Rectal smooth muscle tissue (tissue), 1 donor: ENCODE measurements around the gene MARCHF3.
"Not testable (repeated sequence)": the region's sequence is repeated elsewhere in the genome, so short reads cannot be mapped to it uniquely, and the experiment has no call there.

Source experiments
- H3K27ac ChIP-seq: one replicate; pipeline ENCODE4 v1.7.0; 2013; ENCODE audit warnings: low read depth, low read length, inconsistent platforms
- H3K27me3 ChIP-seq: one replicate; pipeline ENCODE4 v1.7.0; 2013; ENCODE audit warnings: low read length; ENCODE audit not compliant: control insufficient read depth, insufficient read depth
- H3K36me3 ChIP-seq: one replicate; pipeline ENCODE4 v1.7.0; 2013; ENCODE audit warnings: low read length; ENCODE audit not compliant: control insufficient read depth, insufficient read depth
- H3K4me1 ChIP-seq: one replicate; pipeline ENCODE4 v1.7.0; 2013; ENCODE audit warnings: low read length; ENCODE audit not compliant: control insufficient read depth, insufficient read depth
- H3K4me3 ChIP-seq: one replicate; pipeline ENCODE4 v1.7.0; 2013; ENCODE audit warnings: low read length
- H3K9ac ChIP-seq: one replicate; pipeline ENCODE4 v1.7.0; 2013; ENCODE audit warnings: low read length

MARCHF3 gene

DNA sequence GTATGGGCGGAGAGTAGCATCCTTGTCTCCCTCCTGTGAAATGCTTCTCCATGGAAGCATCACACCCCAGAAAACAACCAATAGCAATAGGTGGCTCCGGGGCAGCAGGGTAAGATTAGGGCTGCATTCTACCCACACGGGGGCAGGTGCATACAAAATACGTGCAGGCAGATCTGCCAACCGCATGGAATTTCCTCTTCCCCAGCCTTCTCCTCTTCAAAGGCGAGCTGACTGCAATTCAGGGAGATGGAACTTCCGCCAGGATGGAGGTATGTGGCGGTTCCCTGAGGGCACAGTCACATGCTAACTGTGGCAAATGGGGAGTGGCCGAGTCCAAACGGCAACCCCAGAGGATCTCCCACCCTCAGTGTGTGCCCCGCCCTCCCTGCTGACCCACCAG lies 171.9 kb downstream of the MARCHF3 start:
- H3K4me1 ChIP-seq, result peaks cover 13% of the 10 kb centered on the region
- peak overlapping the region; percentile 48 for H3K27ac ChIP-seq
- H3K36me3 ChIP-seq, result no peaks in the 10 kb centered on the region
- no peak overlapping the region for H3K4me3 ChIP-seq
- H3K9ac ChIP-seq, result no peak overlapping the region
- H3K27me3 ChIP-seq, result no peaks in the 10 kb centered on the region

DNA sequence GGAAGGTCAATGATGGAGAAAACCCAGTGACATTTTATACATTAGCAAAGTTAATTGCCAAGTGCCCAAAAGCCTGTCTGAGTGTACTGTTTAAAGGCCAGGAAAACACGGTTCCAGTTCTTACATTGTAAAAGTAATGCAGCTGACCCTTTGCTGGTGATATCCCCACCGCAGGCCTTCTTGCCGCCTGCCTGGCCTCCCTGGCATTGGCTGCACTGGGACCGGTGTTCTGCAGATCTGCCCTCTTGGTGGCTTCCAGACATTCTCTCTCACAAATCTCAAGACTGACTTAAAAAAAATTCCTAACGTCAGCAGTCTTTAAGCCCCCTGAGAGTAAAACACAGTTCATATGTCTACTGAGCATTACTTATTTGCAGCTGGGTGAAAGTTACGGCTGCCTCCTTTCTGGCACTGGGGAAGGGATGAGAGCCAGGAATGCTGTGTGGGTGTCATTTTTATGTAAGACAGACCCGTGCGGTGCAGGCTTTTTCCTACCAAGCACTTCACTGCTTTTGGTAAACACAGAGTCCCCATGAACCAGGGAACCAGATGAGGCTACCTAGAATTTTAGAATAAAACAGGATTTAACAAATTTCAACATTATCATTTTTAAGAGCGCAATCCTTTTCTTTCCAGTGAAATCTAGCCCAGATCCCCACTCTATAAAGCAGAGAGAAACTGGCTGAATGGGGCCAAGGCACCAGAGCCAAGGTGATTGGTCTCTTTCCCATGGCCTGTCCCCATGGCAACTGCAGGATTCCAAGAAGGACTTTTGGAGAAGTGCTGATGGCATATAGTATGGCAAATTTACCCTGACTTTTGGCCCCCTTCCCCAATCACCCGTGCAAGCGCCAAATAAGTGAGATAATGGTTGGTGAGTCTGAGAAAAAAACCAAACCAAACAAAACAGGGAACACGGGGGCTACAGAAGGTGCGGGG lies 172.6 kb downstream of the MARCHF3 start:
- Histone ChIP-seq H3K4me1 (peaks cover 13% of the 10 kb centered on the region), H3K27me3 (no peaks in the 10 kb centered on the region), H3K4me3 (peak overlapping the region; percentile 18), H3K36me3 (no peaks in the 10 kb centered on the region), H3K27ac (peak overlapping the region; percentile 48), H3K9ac (no peak overlapping the region)

DNA sequence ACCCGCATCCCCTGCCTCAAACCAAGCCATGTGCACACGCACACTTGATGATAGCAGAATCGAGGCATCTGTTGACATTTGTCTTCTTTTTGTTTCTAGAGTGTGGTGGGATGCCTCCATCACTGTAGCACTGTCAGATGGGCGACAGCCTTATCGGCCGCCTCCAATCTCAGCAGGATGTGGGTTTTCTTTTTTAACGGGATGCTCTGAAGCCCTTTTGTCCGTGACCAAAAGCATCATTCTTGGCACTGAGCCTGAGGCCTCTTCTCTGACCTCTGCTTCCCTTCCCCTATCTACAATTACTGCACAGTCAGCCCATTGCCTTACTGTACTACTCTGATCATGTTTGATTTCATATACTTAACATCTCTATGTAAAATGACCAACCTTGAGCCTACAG lies 175.1 kb downstream of the MARCHF3 start:
- peaks cover 13% of the 10 kb centered on the region for H3K4me1 ChIP-seq
- no peaks in the 10 kb centered on the region for H3K27me3 ChIP-seq
- no peaks in the 10 kb centered on the region for H3K36me3 ChIP-seq
- no peak overlapping the region for H3K9ac ChIP-seq
- H3K27ac ChIP-seq, result no peak overlapping the region
- no peak overlapping the region for H3K4me3 ChIP-seq

DNA sequence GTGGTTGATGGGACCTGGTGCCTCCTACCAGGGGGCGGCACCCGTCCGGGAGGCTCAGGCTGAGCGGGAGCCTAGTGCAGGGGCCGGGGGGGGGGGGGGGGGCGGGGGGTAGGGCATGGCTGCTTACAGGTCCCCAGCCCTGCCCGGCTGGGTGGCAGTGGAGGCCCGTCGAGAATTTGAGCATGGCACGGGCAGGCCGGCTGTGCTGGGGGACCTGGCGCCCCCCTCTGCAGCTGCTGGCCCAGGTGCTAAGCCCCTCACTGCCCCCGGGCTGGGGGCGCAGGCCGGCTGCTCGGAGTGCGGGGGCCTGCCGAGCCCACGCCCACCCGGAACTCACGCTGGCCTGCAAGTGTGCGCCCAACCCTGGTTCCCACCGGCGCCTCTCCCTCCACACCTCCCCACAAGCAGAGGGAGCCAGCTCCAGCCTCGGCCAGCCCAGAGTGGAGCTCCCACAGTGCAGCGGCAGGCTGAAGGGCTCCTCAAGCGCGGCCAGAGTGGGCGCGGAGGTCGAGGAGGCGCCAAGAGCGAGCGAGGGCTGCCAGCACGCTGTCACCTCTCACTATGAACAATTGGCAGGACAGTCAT lies 175.7 kb downstream of the MARCHF3 start:
- no peak overlapping the region for H3K9ac ChIP-seq
- no peak overlapping the region for H3K27ac ChIP-seq
- H3K36me3 ChIP-seq, result no peaks in the 10 kb centered on the region
- H3K27me3 ChIP-seq, result no peaks in the 10 kb centered on the region
- no peak overlapping the region for H3K4me3 ChIP-seq
- H3K4me1 ChIP-seq, result peaks cover 13% of the 10 kb centered on the region

DNA sequence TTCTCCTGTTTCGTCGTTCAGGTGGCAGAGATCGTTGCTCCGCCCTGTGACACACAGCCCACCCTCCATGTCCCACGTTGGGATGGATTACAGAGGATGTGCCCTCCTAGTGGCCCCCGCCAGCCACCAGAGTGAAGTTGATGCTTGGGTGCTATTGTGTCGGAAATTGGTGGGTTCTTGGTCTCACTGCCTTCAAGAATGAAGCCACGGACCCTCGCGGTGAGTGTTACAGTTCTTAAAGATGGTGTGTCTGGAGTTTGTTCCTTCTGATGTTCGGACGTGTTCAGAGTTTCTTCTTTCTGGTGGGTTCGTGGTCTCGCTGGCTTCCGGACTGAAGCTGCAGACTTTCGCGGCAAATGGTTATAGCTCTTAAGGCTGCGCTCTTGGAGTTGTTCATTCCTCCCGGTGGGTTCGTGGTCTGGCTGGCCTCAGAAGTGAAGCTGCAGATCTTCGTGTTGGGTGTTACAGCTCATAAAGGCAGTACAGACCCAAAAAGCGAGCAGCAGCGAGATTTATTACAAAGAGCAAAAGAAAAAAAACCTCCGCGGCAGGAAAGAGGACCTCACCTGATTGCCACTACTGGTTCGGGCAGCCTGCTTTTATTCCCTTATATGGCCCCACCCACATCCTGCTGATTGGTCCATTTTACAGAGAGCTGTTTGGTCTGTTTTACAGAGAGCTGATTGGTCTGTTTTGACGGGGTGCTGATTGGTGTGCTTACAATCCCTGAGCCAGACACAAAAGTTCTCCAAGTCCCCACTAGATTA lies 176.6 kb downstream of the MARCHF3 start:
- H3K36me3 ChIP-seq, H3K4me3 ChIP-seq, H3K9ac ChIP-seq, H3K27me3 ChIP-seq, H3K27ac ChIP-seq: not testable (repeated sequence)
- H3K4me1 ChIP-seq, result peaks cover 13% of the 10 kb centered on the region

DNA sequence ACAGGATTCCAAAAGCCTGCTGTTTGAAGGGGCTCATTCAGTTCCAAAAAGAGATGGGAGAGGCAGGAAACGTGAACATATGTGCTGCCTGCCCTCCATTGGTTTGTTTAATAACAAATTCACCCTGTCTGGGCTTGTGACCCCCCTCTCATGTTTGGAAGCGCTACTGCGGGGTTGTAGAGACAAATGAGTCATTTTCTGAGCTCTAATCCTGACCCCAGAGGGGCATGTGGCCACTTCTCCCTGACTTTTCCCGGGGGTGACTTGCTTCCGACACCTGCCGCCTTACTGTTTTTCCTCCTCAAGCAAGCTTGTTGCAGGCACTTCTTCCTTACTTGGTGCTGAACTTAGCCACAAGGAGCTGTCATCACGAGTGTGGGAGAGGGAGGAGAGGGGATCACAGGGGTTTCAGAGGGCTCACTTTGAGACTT lies 177.5 kb downstream of the MARCHF3 start:
- Histone ChIP-seq H3K9ac (no peak overlapping the region), H3K27me3 (no peaks in the 10 kb centered on the region), H3K36me3 (no peaks in the 10 kb centered on the region), H3K27ac (no peak overlapping the region), H3K4me3 (no peak overlapping the region), H3K4me1 (peaks cover 7% of the 10 kb centered on the region)

DNA sequence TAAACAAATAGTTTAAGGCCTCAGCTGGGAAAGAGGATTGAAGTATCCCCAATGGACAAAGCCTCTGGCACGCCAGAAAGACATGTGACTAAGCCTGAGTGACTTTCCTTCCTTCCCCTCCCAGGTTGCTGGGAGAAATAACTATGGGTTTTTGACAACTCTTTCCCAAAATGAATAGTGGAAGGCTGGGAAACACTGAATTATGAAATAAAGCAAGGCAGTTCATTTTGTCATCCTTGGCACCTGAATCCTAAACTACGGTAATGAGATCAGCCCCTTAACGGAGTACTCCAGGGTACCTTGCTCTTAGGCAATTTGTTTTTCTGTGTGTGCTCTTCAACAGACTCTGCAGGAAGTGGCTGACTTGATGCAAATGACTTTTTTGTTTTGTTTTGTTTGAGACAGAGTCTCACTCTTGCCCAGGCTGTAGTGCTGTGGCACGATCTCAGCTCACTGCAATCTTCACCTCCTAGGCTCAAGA lies 178.2 kb downstream of the MARCHF3 start:
- peak overlapping the region; percentile 28 for H3K27ac ChIP-seq
- H3K36me3 ChIP-seq, result no peaks in the 10 kb centered on the region
- no peak overlapping the region for H3K9ac ChIP-seq
- H3K4me3 ChIP-seq, result peak overlapping the region; percentile 19
- peaks cover 2% of the 10 kb centered on the region for H3K4me1 ChIP-seq
- no peaks in the 10 kb centered on the region for H3K27me3 ChIP-seq

DNA sequence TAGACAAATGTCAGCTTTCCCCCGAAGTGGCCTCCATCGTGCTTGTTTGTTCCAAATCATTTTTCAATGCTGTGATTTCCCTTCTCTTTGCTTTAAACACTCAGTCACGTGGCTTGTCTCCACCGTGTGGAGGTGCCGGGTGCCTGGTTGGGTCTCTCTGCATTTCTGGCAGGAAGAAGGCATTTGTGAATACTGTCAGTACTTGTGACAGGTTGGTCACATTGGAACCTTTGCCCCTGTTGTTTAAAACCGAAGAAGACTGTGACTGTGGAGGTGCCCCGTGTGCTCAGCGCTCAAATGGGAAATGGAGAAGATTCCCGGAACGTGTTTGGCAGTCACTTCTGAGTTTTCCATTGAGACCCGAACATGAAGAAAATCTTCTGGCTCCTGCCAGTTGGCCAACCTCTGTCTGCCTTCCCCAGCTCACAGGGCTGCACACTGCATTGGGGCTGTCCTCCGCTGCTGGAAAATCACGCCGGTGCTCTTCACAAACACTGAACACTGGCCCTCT lies 178.8 kb downstream of the MARCHF3 start:
- Histone ChIP-seq H3K4me1 (no peaks in the 10 kb centered on the region), H3K4me3 (peak overlapping the region; percentile 19)

DNA sequence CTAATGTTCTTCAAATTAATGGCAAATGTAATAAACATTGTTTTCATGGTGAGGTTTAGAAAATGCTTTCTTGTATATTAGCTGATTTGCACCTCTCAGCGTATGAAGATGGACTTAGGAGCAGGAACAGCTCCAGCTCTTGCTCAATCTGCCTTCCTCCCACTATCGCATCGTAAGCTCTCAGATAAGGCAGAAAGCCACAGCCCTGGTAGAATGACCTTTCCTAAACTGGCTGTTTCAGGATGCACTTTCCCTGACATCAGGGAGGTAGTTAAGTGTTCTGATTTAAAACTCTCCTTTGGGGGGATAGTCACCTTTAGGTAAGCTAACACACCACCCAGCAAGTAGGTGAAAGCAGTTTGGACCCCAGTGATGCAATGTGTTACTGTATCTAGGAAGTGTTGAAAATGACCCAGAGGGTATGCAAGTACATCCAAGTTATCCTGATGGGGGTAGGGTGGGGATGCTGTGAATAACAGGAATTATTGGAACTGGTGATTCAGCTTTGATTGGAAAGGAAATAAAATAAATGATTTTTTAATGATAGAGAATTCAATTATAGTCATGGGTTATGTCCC lies 181.2 kb downstream of the MARCHF3 start:
- Histone ChIP-seq H3K4me3 (no peak overlapping the region), H3K4me1 (no peaks in the 10 kb centered on the region), H3K27me3 (no peaks in the 10 kb centered on the region), H3K27ac (no peak overlapping the region), H3K9ac (no peak overlapping the region), H3K36me3 (no peaks in the 10 kb centered on the region)

More for the DNA sequence above, 178.8 kb downstream of the MARCHF3 start:
- Histone ChIP-seq H3K27ac (peak overlapping the region; percentile 28), H3K9ac (no peak overlapping the region), H3K36me3 (no peaks in the 10 kb centered on the region), H3K27me3 (no peaks in the 10 kb centered on the region)

DNA sequence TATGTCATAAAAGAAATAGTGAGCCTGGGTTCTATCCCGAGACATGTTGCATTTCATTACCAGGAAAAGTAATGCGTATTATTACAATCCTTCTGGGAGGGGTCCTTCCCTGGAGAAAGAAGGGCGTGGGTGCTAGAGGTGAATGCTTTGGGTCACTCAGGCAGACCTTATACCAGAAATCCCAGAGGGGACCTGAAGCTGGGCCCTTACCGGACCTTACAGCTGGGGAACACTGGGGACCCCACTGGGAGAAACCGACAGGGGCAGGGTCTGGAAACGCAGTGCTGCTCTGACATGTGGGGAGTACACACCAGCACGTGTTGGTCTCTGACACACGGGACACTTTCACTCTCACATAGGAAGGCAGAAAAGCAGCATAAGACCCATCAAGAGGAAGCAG lies 182.1 kb downstream of the MARCHF3 start:
- peak overlapping the region; percentile 55 for H3K27ac ChIP-seq
- no peaks in the 10 kb centered on the region for H3K4me1 ChIP-seq
- no peaks in the 10 kb centered on the region for H3K36me3 ChIP-seq
- no peaks in the 10 kb centered on the region for H3K27me3 ChIP-seq
- no peak overlapping the region for H3K4me3 ChIP-seq
- no peak overlapping the region for H3K9ac ChIP-seq

DNA sequence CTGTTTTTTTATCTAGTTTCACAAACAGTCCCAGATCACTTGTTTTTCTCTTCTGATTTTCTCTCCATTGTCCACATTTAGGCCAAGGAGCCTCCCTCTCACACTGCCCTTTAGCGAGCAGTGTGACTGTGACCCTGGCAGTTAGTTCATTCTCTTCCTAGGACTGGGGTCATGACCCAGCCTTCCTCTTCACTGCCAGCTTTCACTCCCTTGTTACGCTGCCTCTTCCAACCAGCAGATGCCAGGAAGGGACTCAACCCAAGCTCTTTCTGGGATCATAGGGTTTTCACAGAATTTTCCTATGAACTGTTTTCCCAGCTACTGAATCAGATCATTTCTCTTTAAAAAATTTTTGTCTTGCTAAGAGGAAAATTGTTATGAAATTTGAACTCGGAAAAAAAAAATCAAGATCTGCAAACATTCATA lies 182.5 kb downstream of the MARCHF3 start:
- Histone ChIP-seq H3K4me3 (peak overlapping the region; percentile 2), H3K4me1 (no peaks in the 10 kb centered on the region), H3K36me3 (no peaks in the 10 kb centered on the region), H3K27ac (peak overlapping the region; percentile 55), H3K9ac (no peak overlapping the region), H3K27me3 (no peaks in the 10 kb centered on the region)

DNA sequence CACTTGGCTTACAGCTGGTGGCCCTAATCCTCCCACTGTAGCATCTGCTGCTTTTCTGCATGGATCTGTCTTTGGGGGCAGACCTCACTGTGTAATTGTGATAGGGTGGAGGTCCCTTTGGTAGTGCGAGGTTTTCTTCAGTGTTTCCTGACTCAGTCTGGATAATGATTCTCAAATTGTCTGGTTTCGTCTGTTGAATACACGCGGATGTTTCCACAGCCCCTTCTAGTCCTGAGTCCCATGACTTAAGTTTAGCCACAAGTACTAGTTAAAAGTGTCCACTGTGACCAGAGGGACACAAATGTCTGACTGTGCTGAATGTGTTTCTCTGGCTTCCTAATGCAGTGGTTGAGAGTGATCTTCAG lies 182.9 kb downstream of the MARCHF3 start:
- H3K9ac ChIP-seq, result no peak overlapping the region
- H3K27ac ChIP-seq, result peak overlapping the region; percentile 55
- no peaks in the 10 kb centered on the region for H3K4me1 ChIP-seq
- peak overlapping the region; percentile 2 for H3K4me3 ChIP-seq
- no peaks in the 10 kb centered on the region for H3K27me3 ChIP-seq
- no peaks in the 10 kb centered on the region for H3K36me3 ChIP-seq
